H1 (cell line): ENCODE measurements around the gene OOSP2. TPM values are rescaled to one million over a fixed set of nuclear protein-coding genes. Genes with fewer than 3 reads are reported as not detected.
"Not testable (repeated sequence)": the region's sequence is repeated elsewhere in the genome, so short reads cannot be mapped to it uniquely, and the experiment has no call there.

Experiments
- CTCF ChIA-PET: fragments of 300-600 bp; sonication (Branson Sonifier 250); formaldehyde crosslinking; loops from one replicate; lab custom pipeline; 2021; ENCODE audit not compliant: partially characterized antibody; lab: Charles Lee
- POLR2A ChIA-PET: fragments of 300-600 bp; sonication (Branson Sonifier 250); formaldehyde crosslinking; loops from one replicate; lab custom pipeline; 2021; ENCODE audit warnings: inconsistent platforms; ENCODE audit not compliant: partially characterized antibody; lab: Charles Lee
- DNase-seq, 2 experiments: peaks; one replicate each; pipeline versions ENCODE4 v3.0.0 to v3.0.0-alpha.2; 2010 to 2022; ENCODE audit warnings: low spot score in 2 of 2, low read depth in 1 of 2, mixed read lengths in 1 of 2
- FAIRE-seq: peaks from 2 replicates; lab custom pipeline; 2011; peaks lifted over from hg19 to GRCh38; lab: Jason Lieb, UNC
- H2AFZ ChIP-seq: 2 replicates; pipeline ENCODE4 v1.8.1; 2012; ENCODE audit warnings: low read length, inconsistent platforms
- H2AK5ac ChIP-seq: 2 replicates; pipeline ENCODE4 v1.6.1; 2013; ENCODE audit warnings: low read depth, low read length
- H2BK120ac ChIP-seq: replicated peaks from 2 replicates; pipeline ENCODE3; 2013; ENCODE audit warnings: low read depth, low read length, inconsistent platforms
- H2BK12ac ChIP-seq: 2 replicates; pipeline ENCODE4 v1.6.1; 2013; ENCODE audit warnings: low read depth, low read length
- H2BK15ac ChIP-seq: 2 replicates; pipeline ENCODE4 v1.6.1; 2013; ENCODE audit warnings: low read length
- H2BK20ac ChIP-seq: 2 replicates; pipeline ENCODE4 v1.6.1; 2013; ENCODE audit warnings: low read length
- H2BK5ac ChIP-seq: 2 replicates; pipeline ENCODE4 v1.6.1; 2013; ENCODE audit warnings: low read depth, low read length
- H3K14ac ChIP-seq: 2 replicates; pipeline ENCODE4 v1.6.1; 2013; ENCODE audit warnings: inconsistent platforms; ENCODE audit not compliant: insufficient read length
- H3K18ac ChIP-seq: 2 replicates; pipeline ENCODE4 v1.6.1; 2013; ENCODE audit warnings: low read length; ENCODE audit errors: extremely low read depth
- H3K23ac ChIP-seq: 2 replicates; pipeline ENCODE4 v1.6.1; 2013; ENCODE audit warnings: inconsistent platforms; ENCODE audit not compliant: insufficient read length
- H3K23me2 ChIP-seq: 2 replicates; pipeline ENCODE4 v1.6.1; 2013; ENCODE audit warnings: low read depth, low read length
- H3K27ac ChIP-seq: 2 replicates; pipeline ENCODE4 v1.6.1; 2011; ENCODE audit warnings: low read depth, low read length, inconsistent platforms
- H3K27me3 ChIP-seq, 4 experiments: replicated peaks in 1 of 4; 1 replicate in 1 of 4; 2 replicates in 3 of 4; pipeline versions ENCODE4 v1.6.1 to v1.8.1; 2011 to 2013; ENCODE audit warnings: low read length in 3 of 4, mild to moderate bottlenecking in 3 of 4, inconsistent platforms in 2 of 4, mixed read lengths in 2 of 4, moderate library complexity in 1 of 4; ENCODE audit not compliant: control insufficient read depth in 3 of 4, insufficient read depth in 3 of 4; ENCODE audit errors: extremely low read depth in 1 of 4
- H3K36me3 ChIP-seq, 4 experiments: 2 replicates each; pipeline versions ENCODE4 v1.6.1 to v1.8.1; 2011 to 2013; ENCODE audit warnings: mild to moderate bottlenecking in 4 of 4, low read length in 3 of 4, moderate library complexity in 2 of 4, control low read depth in 1 of 4, inconsistent platforms in 1 of 4; ENCODE audit not compliant: insufficient read depth in 4 of 4, control insufficient read depth in 2 of 4
- H3K4ac ChIP-seq: replicated peaks from 2 replicates; pipeline ENCODE3; 2013; ENCODE audit warnings: low read length, low read depth, mixed read lengths, inconsistent platforms; ENCODE audit not compliant: insufficient read length
- H3K4me1 ChIP-seq, 4 experiments: replicated peaks in 1 of 4; 1 replicate in 1 of 4; 2 replicates in 3 of 4; pipeline versions ENCODE4 v1.6.1 to v1.8.1; 2011 to 2013; ENCODE audit warnings: low read length in 3 of 4, inconsistent platforms in 2 of 4, mixed read lengths in 1 of 4; ENCODE audit not compliant: insufficient read depth in 4 of 4, control insufficient read depth in 3 of 4
- H3K4me2 ChIP-seq, 2 experiments: 2 replicates each; pipeline versions ENCODE4 v1.6.1 to v1.8.1; 2011 to 2013; ENCODE audit warnings: low read depth in 2 of 2, low read length in 2 of 2, control low read depth in 1 of 2, inconsistent platforms in 1 of 2, mild to moderate bottlenecking in 1 of 2; ENCODE audit not compliant: insufficient read depth in 1 of 2
- H3K4me3 ChIP-seq, 4 experiments: fragments of 200-600, 300-600 bp in 1 of 4; sonication (generic), shearing (Covaris generic), sonication (Bioruptor Twin) in 1 of 4; 2 replicates each; pipeline versions ENCODE4 v1.5.1 to v1.8.1; 2011 to 2016; ENCODE audit warnings: low read length in 4 of 4, low read depth in 3 of 4, control low read depth in 2 of 4, inconsistent platforms in 2 of 4, mild to moderate bottlenecking in 2 of 4, mixed read lengths in 1 of 4, moderate library complexity in 1 of 4; ENCODE audit not compliant: insufficient read depth in 2 of 4; ENCODE audit errors: extremely low read depth in 1 of 4
- H3K56ac ChIP-seq: replicated peaks from 2 replicates; pipeline ENCODE3; 2013; ENCODE audit warnings: low read depth, mild to moderate bottlenecking, mixed read lengths, low read length, inconsistent platforms; ENCODE audit not compliant: insufficient read length
- H3K79me1 ChIP-seq: 2 replicates; pipeline ENCODE4 v1.6.1; 2013; ENCODE audit warnings: low read depth, low read length, control low read depth
- H3K79me2 ChIP-seq, 2 experiments: 2 replicates each; pipeline versions ENCODE4 v1.6.1 to v1.8.1; 2012 to 2013; ENCODE audit warnings: low read length in 2 of 2, mild to moderate bottlenecking in 2 of 2, inconsistent platforms in 1 of 2; ENCODE audit not compliant: insufficient read depth in 2 of 2, control insufficient read depth in 1 of 2
- H3K9ac ChIP-seq, 4 experiments: replicated peaks in 1 of 4; 1 replicate in 1 of 4; 2 replicates in 3 of 4; pipeline versions ENCODE4 v1.6.1 to v1.8.1; 2011 to 2013; ENCODE audit warnings: low read depth in 3 of 4, low read length in 3 of 4, control low read depth in 2 of 4, mild to moderate bottlenecking in 2 of 4, moderate library complexity in 2 of 4, inconsistent platforms in 1 of 4; ENCODE audit errors: extremely low read depth in 1 of 4
- H3K9me3 ChIP-seq, 2 experiments: 2 replicates each; pipeline versions ENCODE4 v1.6.1 to v1.8.1; 2012 to 2013; ENCODE audit warnings: mild to moderate bottlenecking in 2 of 2, moderate library complexity in 2 of 2, control low read depth in 1 of 2, inconsistent platforms in 1 of 2, low read depth in 1 of 2, low read length in 1 of 2, mixed read lengths in 1 of 2; ENCODE audit not compliant: insufficient read depth in 2 of 2
- H4K20me1 ChIP-seq, 2 experiments: replicated peaks in 1 of 2; 2 replicates each; pipeline versions ENCODE3 to v1.8.1; 2011 to 2013; ENCODE audit warnings: inconsistent platforms in 2 of 2, low read length in 2 of 2, mild to moderate bottlenecking in 1 of 2; ENCODE audit not compliant: insufficient read depth in 2 of 2, control insufficient read depth in 1 of 2
- H4K5ac ChIP-seq: 2 replicates; pipeline ENCODE4 v1.6.1; 2013; ENCODE audit warnings: low read length, low read depth, mixed read lengths, inconsistent platforms; ENCODE audit not compliant: insufficient read length
- H4K8ac ChIP-seq: 2 replicates; pipeline ENCODE4 v1.8.0; 2013; ENCODE audit warnings: mild to moderate bottlenecking, moderate library complexity, low read length, inconsistent platforms; ENCODE audit not compliant: insufficient read depth; ENCODE audit errors: extremely low read depth
- H4K91ac ChIP-seq: replicated peaks from 2 replicates; pipeline ENCODE3; 2013; ENCODE audit warnings: low read length, mixed read lengths, inconsistent platforms; ENCODE audit not compliant: insufficient read length
- WGBS, 2 experiments: shearing (Covaris generic) in 1 of 2; methylation state at CpG; one replicate each; pipeline versions ENCODE4 v1.1.6 to v1.1.7; 2013 to 2015; ENCODE audit warnings: low lambda C conversion rate in 2 of 2, mixed read lengths in 2 of 2, inconsistent platforms in 1 of 2, low coverage in 1 of 2, missing lambda C conversion rate in 1 of 2; ENCODE audit not compliant: insufficient replicate concordance in 2 of 2, insufficient coverage in 1 of 2, insufficient read length in 1 of 2; ENCODE audit errors: extremely low coverage in 1 of 2, missing lambda C conversion rate in 1 of 2; 5-methylcytosine and 5-hydroxymethylcytosine counted together
- polyA plus RNA-seq, 7 experiments: library from polyadenylated mRNA; depleted of rRNA in 3 of 7; stranded (reverse) in 5 of 7; unstranded in 2 of 7; fragments of >200 nt in 5 of 7; fragments of 200-250 nt in 2 of 7; gene quantifications; 1 replicate in 5 of 7; 2 replicates in 1 of 7; 4 replicates in 1 of 7; pipeline versions ENCODE4 v1.2.1 to v1.2.3, GENCODE V29; 2011 to 2013; ENCODE audit warnings: missing spikeins in 2 of 7, mixed read lengths in 2 of 7
- total RNA-seq: library from RNA; stranded (reverse); fragmentation: NEBNext Ultra II Directional; extraction: Animal tissue kit (Norgen Biotek cat#: 25700); gene quantifications from 2 replicates; pipeline ENCODE4 v1.2.1, GENCODE V29; 2021

The OOSP2 gene
- total and polyA plus RNA-seq, 2 of the 8 experiments (the other 6 are each of a cell fraction or from before 2014, with no cell fraction given), result not detected

DNA sequence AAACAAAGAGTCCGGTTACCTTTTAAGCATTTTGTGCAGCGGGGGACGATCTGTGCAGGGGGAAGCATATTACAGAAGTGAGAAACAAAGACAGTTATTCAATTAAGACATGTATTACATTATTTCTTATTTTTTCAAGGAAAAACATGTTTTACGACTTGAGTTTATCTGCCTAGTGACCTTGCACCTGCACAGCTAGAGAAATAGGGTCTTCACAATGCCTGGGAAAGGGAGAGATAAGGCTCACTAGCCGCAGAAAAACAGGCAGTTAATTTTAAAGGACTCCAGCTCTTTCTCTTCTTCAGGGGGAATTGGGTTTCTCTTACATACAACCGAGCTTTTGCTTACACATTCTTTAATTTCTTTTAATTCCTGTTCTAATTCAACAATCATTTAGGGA, 31.4 kb downstream of the OOSP2 start:
- H3K23ac ChIP-seq, H2AFZ ChIP-seq, H2BK120ac ChIP-seq, H2BK20ac ChIP-seq, DNase-seq, H3K18ac ChIP-seq, H3K27ac ChIP-seq, H2BK5ac ChIP-seq, H3K36me3 ChIP-seq, H4K91ac ChIP-seq, CTCF ChIA-PET, H4K5ac ChIP-seq, H3K79me1 ChIP-seq, FAIRE-seq, H3K4ac ChIP-seq, H3K56ac ChIP-seq, H3K4me3 ChIP-seq, H3K4me2 ChIP-seq, H3K27me3 ChIP-seq, H3K14ac ChIP-seq, H2AK5ac ChIP-seq, H4K20me1 ChIP-seq, H2BK12ac ChIP-seq, H4K8ac ChIP-seq, H3K4me1 ChIP-seq, H3K23me2 ChIP-seq, H3K9ac ChIP-seq, POLR2A ChIA-PET, H2BK15ac ChIP-seq, H3K79me2 ChIP-seq: not testable (repeated sequence)
- 92% methylated on average over 6 of the region's 6 CpGs; no CpG with 5 or more reads in 1 of the 2 experiments for WGBS, 2 experiments
- peaks cover 0 to 12% of the 10 kb centered on the region in 2 experiments; a peak in 1 of 4 replicates for H3K9me3 ChIP-seq
